ENCODE data around the gene MRPL12.

DNA sequence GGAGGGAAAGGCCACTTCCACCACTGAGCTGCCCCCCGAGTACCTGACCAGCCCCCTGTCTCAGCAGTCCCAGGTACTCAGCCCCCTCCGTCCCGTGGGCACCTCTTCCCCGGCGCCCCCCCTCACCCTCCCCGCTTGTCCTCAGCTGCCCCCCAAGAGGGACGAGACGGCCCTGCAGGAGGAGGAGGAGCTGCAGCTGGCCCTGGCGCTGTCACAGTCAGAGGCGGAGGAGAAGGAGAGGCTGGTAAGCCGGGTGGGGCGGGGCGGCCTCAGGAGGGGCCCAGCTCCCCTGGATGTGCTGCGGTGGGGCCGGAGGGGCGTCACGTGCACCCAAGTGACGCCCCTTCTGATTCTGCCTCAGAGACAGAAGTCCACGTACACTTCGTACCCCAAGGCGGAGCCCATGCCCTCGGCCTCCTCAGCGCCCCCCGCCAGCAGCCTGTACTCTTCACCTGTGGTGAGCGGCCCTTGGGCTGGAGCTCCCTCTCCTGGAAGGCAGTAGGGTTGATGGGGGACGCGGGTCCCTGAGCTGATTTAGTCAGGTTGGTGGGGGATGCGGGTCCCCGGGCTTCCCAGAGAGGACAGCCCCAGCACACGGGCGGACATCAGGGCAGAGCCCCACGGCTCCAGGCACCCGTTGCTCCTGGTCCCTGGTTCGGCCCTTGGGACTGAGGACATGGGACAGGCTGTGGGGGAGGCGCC, 9.5 kb upstream of the MRPL12 start:
- TF ChIP-seq HOXA7 (CRISPR knock-in tag; IDR thresholded peaks at IDR 0.05; ENCODE audit: borderline replicate concordance) (no peak), ZNF549 (tag by site-specific recombination; IDR thresholded peaks at IDR 0.05) (no peak)
- TF ChIP-seq, protein P1, sequence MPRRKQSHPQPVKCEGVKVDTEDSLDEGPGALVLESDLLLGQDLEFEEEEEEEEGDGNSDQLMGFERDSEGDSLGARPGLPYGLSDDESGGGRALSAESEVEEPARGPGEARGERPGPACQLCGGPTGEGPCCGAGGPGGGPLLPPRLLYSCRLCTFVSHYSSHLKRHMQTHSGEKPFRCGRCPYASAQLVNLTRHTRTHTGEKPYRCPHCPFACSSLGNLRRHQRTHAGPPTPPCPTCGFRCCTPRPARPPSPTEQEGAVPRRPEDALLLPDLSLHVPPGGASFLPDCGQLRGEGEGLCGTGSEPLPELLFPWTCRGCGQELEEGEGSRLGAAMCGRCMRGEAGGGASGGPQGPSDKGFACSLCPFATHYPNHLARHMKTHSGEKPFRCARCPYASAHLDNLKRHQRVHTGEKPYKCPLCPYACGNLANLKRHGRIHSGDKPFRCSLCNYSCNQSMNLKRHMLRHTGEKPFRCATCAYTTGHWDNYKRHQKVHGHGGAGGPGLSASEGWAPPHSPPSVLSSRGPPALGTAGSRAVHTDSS (tag by site-specific recombination; IDR thresholded peaks at IDR 0.05) = no peak
- TF ChIP-seq, protein P2, sequence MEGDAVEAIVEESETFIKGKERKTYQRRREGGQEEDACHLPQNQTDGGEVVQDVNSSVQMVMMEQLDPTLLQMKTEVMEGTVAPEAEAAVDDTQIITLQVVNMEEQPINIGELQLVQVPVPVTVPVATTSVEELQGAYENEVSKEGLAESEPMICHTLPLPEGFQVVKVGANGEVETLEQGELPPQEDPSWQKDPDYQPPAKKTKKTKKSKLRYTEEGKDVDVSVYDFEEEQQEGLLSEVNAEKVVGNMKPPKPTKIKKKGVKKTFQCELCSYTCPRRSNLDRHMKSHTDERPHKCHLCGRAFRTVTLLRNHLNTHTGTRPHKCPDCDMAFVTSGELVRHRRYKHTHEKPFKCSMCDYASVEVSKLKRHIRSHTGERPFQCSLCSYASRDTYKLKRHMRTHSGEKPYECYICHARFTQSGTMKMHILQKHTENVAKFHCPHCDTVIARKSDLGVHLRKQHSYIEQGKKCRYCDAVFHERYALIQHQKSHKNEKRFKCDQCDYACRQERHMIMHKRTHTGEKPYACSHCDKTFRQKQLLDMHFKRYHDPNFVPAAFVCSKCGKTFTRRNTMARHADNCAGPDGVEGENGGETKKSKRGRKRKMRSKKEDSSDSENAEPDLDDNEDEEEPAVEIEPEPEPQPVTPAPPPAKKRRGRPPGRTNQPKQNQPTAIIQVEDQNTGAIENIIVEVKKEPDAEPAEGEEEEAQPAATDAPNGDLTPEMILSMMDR (tag by site-specific recombination; IDR thresholded peaks at IDR 0.05) = peak; percentile 49

Data from HEK293 (cell line).